Activated T-cell treated with anti-CD3 and anti-CD28 coated beads, Interleukin-2, amount 50 U/mL, for 1 hour (primary cell): ENCODE measurements around the gene CLDN16.

Experiments used
- DNase-seq: peaks from one replicate; pipeline ENCODE4 v3.0.0-alpha.2; 2020

CLDN16 gene

GRCh38 chr3:190444006-190444405, 56.0 kb downstream of the CLDN16 start:
- no peak for DNase-seq

DNA sequence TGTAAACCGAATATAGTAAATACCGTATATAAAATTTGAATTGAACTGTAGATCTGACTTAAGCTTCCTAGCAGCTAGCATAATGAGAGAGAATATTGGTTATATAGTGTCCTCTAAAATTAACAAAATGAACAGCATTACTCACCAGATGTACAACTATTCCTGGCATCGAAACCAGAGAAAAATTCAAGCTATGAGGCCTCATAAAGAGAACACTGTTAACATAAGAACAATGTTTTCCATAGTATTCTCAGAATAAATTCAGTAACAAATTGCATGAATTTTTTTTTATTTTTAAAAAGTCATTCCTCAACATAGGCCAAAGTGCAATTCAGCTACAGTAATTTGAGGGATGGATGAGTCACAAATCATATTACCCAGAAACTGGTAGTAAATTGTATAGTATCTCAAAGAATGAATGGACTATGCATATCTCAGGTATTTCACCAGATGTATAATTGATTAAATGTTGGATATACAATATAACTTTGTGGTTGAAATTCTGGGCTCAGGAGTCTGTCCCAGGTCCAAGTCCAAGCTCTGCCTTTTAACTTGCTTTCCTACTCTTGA, 56.7 kb downstream of the CLDN16 start:
- DNase-seq, result no peak

GRCh38 chr3:190446573-190447279, 58.8 kb downstream of the CLDN16 start:
- DNase-seq, result no peak

GRCh38 chr3:190448256-190448655, 60.3 kb downstream of the CLDN16 start:
- DNase-seq, result no peak

- DNase-seq, result no peak
Observed at GRCh38 chr3:190449801-190450200, 61.8 kb downstream of the CLDN16 start, which contains the start of gene TMEM207. TMEM207 (minus strand) TSS chr3:190449901; CDS start chr3:190449809, 92 bp downstream.

GRCh38 chr3:190455828-190456227, 67.9 kb downstream of the CLDN16 start:
- DNase-seq, result no peak

- DNase-seq, result no peak
Observed at GRCh38 chr3:190456770-190457169, 68.8 kb downstream of the CLDN16 start.

DNA sequence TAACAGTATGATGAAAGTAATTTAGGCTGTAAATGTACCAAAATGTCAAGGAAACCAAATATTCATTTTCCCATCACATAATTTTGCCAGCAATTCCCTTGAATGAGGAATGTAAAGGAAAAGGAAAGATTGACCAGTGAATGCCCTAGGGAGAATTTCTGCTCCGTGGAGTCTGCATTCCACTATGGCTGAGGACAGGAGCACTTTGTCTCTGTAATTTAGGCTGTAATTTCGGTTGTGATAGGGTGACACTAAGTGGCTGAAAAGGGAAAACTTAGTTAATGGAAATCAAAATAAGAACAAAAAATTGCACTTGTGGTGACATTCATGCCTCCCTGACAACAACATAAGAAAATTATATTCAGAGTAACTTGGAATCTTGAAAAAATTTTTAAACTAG, 70.1 kb downstream of the CLDN16 start:
- no peak for DNase-seq
